Brain microvascular endothelial cell (primary cell): ENCODE results near the gene EEFSEC.

Experiments
- DNase-seq: peaks from one replicate; pipeline ENCODE4 v3.0.0-alpha.2; 2020
- H3K27ac ChIP-seq: fragments of 250-450 bp; sonication (Bioruptor Pico); 2 replicates; pipeline ENCODE4 v1.5.1; 2020; ENCODE audit warnings: mild to moderate bottlenecking, moderate library complexity
- H3K27me3 ChIP-seq: fragments of 250-450 bp; sonication (Bioruptor Pico); replicated peaks from 2 replicates; pipeline ENCODE4 v1.5.1; 2020; ENCODE audit warnings: mild to moderate bottlenecking
- H3K36me3 ChIP-seq: fragments of 250-450 bp; sonication (Bioruptor Pico); replicated peaks from 2 replicates; pipeline ENCODE4 v1.5.1; 2020; ENCODE audit warnings: mild to moderate bottlenecking
- H3K4me3 ChIP-seq: 2 replicates; pipeline ENCODE4 v1.5.1; 2011; ENCODE audit warnings: low read depth, mild to moderate bottlenecking, control low read depth, low read length, moderate library complexity
- CTCF ChIP-seq: IDR thresholded peaks from 2 replicates; pipeline ENCODE4 v1.5.1; 2011; ENCODE audit warnings: low read depth, mild to moderate bottlenecking, moderate library complexity, low read length, control low read depth, inconsistent platforms; ENCODE audit errors: missing control alignments
- in situ Hi-C: cut with HindIII; loops from 2 replicates; pipeline ENCODE4 v1.10.0; 2017; ENCODE audit warnings: low sequenced_read_pairs, low pct_ligation_motif_present

EEFSEC gene

GRCh38 chr3:128348805-128349531 lies 195.7 kb downstream of the EEFSEC start:
- no peak for DNase-seq
- H3K27ac ChIP-seq, result no peak overlapping the region
- in situ Hi-C loops, result no loop called here
- TF ChIP-seq CTCF, result no peak
- no peaks in the 10 kb centered on the region for H3K27me3 ChIP-seq
- no peaks in the 10 kb centered on the region for H3K36me3 ChIP-seq
- no peak overlapping the region for H3K4me3 ChIP-seq

- Histone ChIP-seq H3K4me3 (no peak overlapping the region), H3K27me3 (no peaks in the 10 kb centered on the region), H3K27ac (no peak overlapping the region), H3K36me3 (no peaks in the 10 kb centered on the region)
- TF ChIP-seq CTCF, result no peak
- in situ Hi-C loops, result no loop called here
- DNase-seq, result no peak
These were observed 196.8 kb downstream of the EEFSEC start for GRCh38 chr3:128349963-128350599.

GRCh38 chr3:128351546-128351945 lies 198.3 kb downstream of the EEFSEC start:
- TF ChIP-seq CTCF, result no peak
- Histone ChIP-seq H3K27me3 (no peaks in the 10 kb centered on the region), H3K36me3 (no peaks in the 10 kb centered on the region), H3K27ac (no peak overlapping the region), H3K4me3 (no peak overlapping the region)
- in situ Hi-C loops, result no loop called here
- DNase-seq, result no peak

DNA sequence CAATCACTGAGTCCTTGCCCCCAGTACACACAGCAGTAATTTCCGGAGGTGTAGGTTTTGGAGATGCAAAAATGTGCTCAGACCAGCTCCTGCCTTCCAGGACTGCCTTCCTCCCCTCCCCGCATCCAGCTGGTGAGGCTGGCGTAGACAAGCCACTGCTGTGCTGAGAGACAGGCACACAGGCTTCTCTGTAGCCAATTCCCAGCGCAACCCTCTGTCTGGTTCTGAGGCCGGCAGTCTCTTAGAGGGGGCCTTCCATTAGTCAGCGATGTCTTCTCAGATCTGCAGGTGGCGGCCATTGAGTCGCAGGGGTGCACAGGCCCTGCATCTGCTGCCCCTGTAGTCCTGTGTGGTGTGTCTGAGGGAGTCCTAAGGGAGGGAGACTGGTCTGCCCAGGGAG lies 199.0 kb downstream of the EEFSEC start:
- H3K27ac ChIP-seq, result no peak overlapping the region
- no peak for DNase-seq
- in situ Hi-C loops, result no loop called here
- H3K36me3 ChIP-seq, result no peaks in the 10 kb centered on the region
- no peak overlapping the region for H3K4me3 ChIP-seq
- H3K27me3 ChIP-seq, result no peaks in the 10 kb centered on the region
- TF ChIP-seq CTCF, result no peak

- no peak overlapping the region for H3K4me3 ChIP-seq
- in situ Hi-C loops, result no loop called here
- no peak for TF ChIP-seq CTCF
These were observed 200.2 kb downstream of the EEFSEC start for GRCh38 chr3:128353361-128353965.

More at GRCh38 chr3:128353361-128353965, 200.2 kb downstream of the EEFSEC start:
- Histone ChIP-seq H3K27ac (no peak overlapping the region), H3K27me3 (no peaks in the 10 kb centered on the region), H3K36me3 (no peaks in the 10 kb centered on the region)
- no peak for DNase-seq
